Activated CD8-positive, alpha-beta memory T cell treated with anti-CD3 and anti-CD28 coated beads, Interleukin-2, amount 50 U/mL, for 4 hours (primary cell): ENCODE data around the gene MME.

Experiments used
- DNase-seq: peaks from one replicate; pipeline ENCODE4 v3.0.0-alpha.2; 2020

The MME gene

GRCh38 chr3:155079746-155080487 lies at the start of gene MME:
Gene MME (plus strand): TSS chr3:155080319. CDS start chr3:155084168, 3,849 bp downstream.
- no peak for DNase-seq

DNA sequence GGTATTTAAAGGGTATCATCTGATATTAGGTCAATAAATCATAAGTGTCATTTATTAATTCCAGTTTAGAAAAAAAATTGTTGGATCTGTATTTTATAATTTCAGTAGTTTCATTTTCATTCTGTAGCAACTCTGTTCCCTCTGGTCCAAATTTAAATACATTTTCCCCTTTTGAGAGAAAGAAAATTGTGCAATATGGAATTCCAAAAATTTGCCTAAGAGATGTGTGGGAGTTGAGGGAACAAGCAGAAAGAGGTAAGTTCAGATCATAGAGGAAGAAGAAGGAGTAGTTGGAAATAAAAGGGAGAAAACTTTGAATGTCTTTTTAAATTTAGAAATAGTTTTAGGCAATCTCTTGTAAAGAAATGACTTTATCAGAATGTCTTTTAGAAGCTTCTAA lies 48.9 kb upstream of the MME start:
- no peak for DNase-seq

DNA sequence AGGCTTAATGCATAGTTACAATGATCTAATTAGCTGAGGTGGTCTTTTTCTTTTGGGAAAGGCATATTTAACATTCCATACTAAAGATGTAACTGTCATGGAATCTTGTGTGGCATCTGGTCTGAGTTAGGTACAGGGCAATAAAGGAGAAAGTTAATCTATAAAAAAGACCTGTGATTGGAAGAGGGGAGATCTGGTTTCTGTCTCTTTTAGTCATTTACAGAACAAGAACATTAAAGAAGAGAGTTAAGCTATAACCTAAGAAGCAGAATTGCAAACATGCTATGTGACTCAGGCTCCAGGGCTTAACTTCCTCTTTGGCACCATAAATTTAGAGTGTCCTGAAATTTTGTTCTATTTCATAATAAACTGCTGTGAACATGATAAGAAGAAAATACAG lies 47.2 kb upstream of the MME start:
- no peak for DNase-seq

GRCh38 chr3:155034786-155035185 lies 45.3 kb upstream of the MME start:
- DNase-seq = no peak

DNA sequence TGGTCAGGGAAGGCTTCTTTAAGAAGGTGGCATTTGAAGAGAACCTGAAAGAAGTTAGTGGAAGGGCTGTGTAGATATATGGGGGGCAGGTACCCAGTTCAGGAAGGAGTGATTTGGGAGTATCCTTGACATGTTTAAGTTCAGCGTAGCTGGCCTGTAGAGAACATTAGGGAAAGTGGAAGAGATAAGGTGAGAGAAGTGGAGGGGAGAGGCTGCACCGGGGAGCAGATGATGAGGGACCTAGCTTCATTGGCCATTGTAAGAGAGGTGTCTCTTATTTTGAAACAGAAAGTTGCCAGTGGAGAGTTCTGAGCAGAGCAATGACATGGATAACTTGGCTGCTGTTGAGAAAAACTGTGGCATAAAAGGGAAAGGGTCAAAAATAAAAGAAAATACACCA lies 44.6 kb upstream of the MME start:
- no peak for DNase-seq

GRCh38 chr3:155037508-155038202 lies 42.5 kb upstream of the MME start:
- DNase-seq = no peak

DNA sequence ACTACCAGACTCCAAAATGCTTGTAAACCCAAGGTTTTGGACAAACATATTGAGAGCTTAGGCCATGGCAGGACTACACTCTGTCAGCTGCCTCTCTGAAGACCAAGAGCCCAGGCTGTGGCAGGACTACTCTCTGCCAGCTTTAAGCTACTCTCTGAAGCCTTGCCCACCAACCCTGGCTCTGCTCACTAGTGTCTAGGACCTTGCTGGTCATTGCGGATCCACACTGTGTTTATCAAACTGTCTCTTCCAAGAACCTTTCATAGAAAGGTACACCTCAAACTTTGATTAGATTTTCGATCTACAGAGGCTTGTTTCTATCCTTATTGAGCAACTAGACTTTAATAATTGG lies 41.9 kb upstream of the MME start:
- no peak for DNase-seq

- no peak for DNase-seq
Observed at GRCh38 chr3:155046935-155047334, 33.2 kb upstream of the MME start.

GRCh38 chr3:155047672-155048071 lies 32.4 kb upstream of the MME start:
- no peak for DNase-seq

DNA sequence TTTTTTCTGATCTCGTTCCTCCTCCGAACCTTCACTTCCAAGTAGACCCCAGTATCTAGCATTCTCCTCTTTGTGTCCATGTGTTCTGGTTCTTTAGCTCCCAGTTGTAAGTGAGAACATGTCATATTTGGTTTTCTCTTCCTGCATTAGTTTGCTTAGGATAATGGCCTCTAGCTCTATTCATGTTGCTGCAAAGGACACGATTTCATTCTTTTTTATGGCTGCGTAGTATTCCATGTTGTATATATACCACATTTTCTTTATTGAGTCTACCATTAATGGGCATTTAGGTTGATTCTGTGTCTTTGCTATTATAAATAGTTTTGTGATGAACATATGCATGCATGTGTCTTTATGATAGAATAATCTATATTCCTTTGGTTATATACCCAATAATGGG lies 30.2 kb upstream of the MME start:
- no peak for DNase-seq

- no peak for DNase-seq
Observed at GRCh38 chr3:155052470-155052869, 27.6 kb upstream of the MME start.

DNA sequence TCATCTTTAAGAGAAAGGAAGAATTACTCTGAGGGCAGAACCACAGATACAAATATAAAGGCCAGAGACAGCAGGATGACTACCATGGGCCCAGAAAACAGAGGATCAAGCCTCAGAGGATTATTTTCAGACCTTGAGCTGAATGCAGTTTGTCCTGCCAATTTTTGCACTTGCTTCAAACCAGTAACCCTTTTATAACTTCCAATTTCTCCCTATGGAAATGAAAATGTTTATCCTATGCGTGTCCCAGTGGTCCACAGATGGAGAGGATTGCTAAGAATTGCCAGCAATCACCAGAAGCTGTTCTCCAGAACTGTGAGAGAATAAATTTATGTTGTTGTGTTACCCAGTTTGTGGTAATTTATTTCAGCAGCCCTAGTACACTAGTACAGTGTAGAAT lies 26.4 kb upstream of the MME start:
- no peak for DNase-seq

GRCh38 chr3:155064920-155065319 lies 15.2 kb upstream of the MME start:
- no peak for DNase-seq

- no peak for DNase-seq
Observed at GRCh38 chr3:155065537-155065936, 14.6 kb upstream of the MME start.

DNA sequence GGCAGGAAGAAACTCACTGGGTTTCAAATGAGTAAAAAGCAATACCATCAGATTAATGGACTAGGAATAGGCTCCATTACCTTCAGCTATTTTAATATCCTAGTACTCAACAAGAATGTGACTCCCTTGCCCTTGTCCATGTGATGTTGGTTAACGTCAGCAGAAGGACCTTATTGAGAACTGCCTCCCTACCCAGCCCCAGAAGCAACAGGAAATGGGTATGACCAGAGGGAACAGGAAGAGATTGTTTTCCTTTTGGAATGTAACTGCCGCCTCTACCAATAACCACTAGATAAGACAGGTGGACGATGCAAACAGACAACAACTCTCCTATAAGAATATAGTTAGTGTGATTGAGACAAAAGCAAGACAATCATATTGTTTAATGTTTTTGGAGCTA lies 10.4 kb upstream of the MME start:
- no peak for DNase-seq

DNA sequence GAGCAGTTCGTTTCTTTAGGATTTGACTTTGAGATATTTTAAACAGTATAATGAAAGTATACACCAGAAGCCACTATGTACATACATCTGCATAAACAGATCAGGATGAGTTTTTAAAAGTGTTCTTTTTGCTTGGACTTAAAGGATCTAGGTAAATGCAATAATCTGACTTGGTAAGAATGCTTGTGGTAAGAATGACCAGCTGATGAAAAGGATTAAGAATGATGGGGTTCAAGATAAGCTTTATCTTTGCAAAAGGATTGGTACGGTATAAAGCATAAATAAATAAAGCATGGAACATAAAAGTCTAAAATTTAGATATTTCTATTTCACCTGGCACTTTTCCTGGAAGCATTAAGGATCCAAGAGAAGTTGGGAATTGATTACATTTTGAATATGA lies 9.8 kb upstream of the MME start:
- no peak for DNase-seq

DNA sequence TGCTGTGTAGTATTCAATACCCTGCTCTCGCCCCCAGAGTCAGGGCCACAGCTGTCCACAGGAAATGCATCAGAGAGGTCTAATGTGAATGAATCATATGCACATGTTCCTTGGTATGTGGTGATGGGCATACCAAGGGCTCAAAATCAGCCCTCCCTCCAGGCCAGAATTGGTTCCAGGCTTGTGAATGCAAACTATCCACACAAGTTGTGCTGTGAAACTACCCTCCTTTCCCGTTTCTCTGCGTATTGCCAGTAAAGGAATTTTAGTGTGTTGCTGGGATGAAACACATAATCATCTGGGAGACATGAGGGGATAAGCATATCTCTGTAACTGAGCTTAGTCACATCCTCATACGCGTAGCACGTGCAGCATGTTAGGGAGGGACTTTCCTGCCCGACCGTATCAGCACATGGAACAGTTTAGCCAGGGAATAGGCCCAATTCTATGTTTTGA lies 9.2 kb upstream of the MME start:
- DNase-seq = no peak

DNA sequence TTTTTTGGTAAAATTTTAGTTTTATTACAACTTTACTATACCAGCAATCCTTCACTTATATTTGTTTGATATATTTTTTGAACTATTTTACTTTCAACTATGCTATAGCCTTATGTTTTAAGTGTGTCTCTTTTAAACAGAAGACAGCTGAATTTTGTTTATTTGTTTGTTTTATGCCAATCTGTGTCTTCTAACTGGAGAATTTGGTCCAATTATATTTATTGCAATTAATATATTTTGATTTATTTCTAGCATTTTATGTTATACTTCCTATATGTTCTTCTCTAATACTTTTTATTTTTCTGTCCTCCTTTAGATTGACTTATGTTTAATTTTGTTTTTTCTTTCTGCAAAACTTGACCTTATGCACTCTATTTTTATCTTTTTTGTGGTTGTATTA lies 4.9 kb upstream of the MME start:
- DNase-seq = no peak

DNA sequence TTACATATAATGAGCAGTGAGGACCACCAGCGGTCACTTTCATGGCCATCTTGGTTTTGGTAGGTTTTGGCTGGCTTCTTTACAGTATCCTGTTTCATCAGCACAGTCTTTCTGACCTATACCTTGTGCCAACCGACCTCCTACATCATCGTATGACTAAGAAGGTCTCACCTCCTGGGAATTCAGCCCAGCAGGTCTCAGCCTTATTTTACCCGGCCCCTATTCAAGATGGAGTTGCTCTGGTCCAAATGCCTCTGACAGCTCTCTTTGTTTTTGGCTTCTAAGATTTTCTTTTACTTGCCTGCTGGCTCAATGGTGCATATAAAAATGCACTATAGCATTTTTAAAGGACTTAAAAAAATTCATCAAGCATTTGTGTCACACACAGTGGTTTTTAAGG lies 3.2 kb upstream of the MME start:
- DNase-seq = no peak

DNA sequence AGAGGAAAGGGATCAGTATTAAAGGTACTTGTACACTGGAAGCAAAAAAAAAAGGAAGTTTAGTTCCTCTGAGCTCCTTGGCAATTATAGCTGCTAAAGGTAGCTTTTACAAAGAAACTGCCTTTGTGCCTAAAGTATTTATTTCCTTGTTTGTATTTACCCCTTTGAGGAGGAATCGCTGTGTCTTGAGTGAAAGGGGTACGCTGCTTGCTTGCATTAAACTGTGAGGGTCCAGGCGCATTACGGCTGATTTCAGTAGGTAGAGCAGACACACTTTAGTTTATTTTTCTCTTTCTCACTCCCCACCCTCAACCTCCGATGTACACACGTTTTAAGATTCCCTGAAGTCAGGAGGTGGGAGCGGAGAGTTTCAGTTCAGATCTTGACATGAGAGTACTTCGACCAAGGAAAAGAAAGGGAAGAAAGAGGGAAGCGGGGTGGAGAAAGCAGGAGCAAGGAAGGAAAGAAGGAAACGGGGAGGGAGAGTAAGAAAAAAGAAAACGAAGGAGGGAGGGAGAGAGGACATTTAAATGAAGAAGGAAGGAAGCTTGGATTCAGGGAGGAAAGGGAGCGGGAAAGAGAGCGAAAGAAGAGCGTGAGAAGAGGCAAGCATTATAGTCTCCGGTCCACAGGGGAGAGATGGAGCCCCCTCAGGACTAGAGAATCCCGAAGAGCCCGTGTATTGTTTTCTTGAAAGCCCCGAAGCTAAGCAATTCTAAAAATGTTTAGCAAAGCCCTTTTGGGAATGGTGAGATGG lies 1.2 kb upstream of the MME start:
- no peak for DNase-seq

- DNase-seq = no peak
Observed at GRCh38 chr3:155079468-155079745, 712 bp upstream of the MME start.

DNA sequence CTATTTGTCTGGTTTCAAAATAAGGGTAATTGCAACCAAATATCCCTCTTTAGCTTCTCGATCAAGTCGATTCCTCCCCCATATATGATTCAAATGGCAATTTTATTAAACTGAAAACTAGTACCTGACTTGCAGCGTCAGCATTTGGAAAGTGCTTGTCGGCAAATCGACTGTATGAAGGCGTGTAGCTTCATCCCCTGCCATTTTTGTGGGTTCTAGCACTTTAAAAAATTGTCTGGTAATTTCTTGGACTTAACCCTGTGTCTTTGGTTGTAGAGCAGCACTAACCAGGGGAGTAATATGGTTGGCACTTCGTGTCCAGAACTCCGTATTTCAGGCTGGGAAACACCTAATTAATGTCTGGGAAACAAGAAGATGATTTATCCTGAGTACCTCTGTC lies 573 bp downstream of the MME start:
- no peak for DNase-seq

DNA sequence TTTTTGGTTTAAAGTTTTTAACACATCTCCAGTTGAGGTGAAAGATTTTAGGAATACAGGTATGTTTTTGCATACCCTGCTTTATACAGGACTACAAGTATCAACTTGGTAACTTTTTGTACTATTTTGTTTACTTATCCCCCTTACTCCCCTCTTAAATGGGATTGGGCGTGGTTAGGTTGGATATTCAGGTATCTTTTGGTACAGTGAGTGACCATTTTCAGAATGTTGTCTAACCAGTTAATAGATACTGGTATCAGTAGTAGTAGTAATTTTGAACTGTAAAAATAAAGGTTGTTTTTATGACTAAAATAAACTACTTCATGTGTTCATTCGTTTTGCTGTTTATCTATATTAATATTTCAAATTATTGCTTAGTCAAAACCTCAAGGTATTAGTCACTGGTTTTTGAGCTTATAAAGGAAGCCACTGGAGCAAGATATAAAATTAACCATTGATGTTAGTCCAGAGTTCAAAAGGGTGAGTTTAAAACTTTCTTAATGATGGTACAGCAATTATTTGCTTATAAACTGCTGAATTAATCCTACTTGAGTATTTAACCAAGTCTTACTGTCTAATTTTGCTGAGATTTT lies 3.3 kb downstream of the MME start:
- DNase-seq = no peak

- no peak for DNase-seq
Observed at GRCh38 chr3:155084567-155084966, 4.4 kb downstream of the MME start.
